LHCN-M2 (cell line): ENCODE measurements around the gene FADS1. TPM values are rescaled to one million over a fixed set of nuclear protein-coding genes. Genes with fewer than 3 reads are reported as not detected.

Experiments used
- DNase-seq: peaks from one replicate; pipeline ENCODE4 v3.0.0-alpha.2; 2012; ENCODE audit warnings: low read depth
- total RNA-seq: library from RNA; depleted of rRNA; stranded (reverse); fragments of >200 nt; gene quantifications from 2 replicates; pipeline ENCODE4 v1.2.3, GENCODE V29; 2014; rRNA removed

The FADS1 gene
- total RNA-seq, 1 experiment from 2014 or later, result 83.9 TPM

- no peak for DNase-seq
Observed at GRCh38 chr11:61762223-61762615, 54.6 kb downstream of the FADS1 start.

DNA sequence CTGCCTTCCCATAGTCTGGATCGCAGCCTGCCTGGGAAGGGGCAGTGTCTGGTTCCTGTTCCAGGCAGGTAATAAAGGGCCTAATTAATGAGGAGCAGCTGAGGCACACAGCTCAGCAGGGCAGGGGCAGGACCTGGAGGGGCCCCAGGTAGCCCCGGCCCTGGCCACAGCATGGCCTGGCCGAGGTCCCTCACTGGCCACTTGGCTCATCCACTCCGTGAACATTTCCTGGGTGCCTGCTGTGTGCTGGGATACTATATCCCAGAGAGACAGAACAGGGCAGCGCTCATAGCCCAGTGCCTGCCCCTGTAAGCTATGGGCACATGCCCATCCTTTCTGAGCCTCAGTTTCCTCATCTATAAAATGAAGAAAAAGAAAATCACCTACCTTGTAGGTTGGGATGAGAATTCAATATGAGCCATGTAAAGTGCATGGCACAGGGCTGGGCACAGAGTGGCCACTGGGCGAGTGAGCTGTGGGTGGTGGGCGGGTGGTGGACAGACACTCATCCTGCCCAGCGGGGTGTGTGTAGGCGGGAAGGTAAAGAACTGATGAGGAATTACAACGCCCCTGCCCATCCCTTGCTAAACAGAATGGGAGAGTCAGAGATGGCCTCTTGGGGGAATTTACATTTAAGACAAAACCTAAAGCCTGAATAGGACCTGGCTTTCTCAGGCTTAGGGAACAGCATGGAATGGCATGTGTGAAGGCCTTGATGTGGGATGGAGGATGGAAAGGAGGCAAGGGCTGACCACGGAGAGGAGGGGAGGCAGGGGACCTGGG lies 55.2 kb downstream of the FADS1 start:
- DNase-seq, result no peak

DNA sequence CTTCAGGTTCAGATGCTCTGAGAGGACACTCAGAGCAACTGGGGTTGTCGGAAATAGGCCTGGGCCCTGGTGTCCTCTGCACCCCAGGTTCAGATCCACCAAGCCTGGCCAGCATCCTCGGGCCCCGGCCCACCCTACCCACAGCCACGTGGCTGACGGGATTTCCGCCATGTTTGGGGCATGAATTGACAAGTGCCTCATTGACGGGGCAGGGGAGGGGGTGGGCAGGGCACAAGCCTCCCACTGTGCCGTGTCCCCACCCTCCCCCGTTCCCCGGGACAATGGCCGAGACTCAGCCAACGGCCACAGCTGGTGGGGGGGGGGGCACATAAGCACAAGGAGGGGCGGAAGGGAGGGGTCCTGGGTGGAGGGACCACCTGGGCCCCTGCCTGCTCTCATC lies 55.9 kb downstream of the FADS1 start:
- DNase-seq, result no peak

DNA sequence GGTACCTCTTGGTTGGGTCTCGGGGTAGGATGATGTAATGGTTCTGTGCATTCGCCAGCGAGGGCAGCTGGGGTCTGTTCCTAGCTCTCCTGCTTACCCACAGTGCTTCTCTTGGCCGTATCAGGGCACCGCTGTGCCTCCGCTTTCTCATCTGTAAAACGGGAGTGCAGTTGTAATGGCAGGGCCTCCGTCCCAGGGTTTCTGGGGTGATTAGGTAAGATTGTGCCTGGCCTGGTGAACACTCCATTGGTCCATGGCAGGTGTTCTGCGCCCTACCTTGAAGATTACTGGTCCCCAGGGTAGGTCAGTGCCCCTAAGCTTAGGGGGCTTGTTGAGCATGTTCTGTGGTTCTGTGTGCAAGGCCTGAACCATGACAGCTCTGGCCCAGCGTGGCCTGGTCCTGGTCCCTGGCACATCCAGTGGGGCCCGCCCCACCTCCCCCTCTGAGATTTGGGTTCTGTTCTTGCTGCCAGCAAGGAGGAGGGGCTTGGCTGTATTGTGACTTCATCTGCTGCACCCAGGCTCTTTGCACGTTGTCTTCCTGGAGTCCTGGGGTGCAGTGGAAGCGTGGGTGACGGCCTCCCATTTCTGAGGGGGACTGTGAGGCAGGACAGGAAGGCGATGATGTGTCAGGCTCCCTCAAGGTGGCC lies 59.5 kb downstream of the FADS1 start:
- no peak for DNase-seq

- DNase-seq, result peak; percentile 11
Observed at GRCh38 chr11:61756452-61757212, 60.2 kb downstream of the FADS1 start.

GRCh38 chr11:61756147-61756451 lies 60.7 kb downstream of the FADS1 start:
- DNase-seq, result no peak

DNA sequence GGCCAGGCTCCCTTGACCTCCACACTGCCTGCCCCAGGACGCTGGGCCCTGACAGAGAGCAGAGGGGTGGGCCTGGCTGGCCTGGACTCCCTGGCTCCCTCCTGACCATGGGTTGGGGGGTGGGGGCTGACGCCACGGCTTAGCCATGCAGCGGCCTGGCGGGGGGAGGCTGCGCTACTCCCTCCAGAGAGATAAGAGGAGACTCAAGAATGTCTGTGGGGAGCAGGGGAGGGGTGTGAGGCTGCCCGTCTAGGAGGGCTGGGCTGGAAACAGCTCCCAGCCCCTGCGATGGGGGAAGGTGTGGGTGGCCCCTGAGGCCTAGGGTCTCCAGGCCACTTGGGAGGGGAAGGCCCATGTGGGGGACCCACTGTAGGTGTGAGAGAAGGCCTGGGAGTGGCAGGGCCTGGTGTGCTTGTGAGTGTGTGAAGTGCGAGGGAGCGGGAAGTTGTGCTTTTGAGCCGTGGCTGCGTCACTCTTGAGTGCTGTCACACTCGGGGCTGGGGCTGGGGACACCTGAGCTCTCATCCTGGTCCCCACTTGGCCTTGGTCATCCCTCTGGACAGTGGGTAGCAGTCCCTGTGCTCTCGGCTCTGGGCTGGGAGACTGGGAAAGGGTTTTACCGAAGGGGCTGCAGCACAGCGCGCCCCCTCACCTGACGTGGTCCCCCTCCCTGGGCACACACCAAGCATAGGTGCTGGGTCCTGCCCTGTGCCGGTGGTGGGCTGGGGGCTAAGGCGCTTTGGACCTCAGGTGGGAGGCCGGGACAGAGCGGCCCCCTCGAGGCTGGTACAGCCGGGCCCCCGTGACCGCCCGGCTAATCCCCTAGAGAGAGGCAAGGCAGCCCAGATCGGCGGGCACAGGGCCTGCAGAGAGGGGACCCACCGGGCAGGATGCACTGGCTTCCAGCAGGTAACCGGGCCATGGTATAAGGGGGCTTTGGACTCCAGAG lies 62.0 kb downstream of the FADS1 start:
- DNase-seq, result no peak

GRCh38 chr11:61753672-61754071 lies 63.1 kb downstream of the FADS1 start:
- DNase-seq, result no peak

GRCh38 chr11:61752925-61753521 lies 63.8 kb downstream of the FADS1 start:
- no peak for DNase-seq

DNA sequence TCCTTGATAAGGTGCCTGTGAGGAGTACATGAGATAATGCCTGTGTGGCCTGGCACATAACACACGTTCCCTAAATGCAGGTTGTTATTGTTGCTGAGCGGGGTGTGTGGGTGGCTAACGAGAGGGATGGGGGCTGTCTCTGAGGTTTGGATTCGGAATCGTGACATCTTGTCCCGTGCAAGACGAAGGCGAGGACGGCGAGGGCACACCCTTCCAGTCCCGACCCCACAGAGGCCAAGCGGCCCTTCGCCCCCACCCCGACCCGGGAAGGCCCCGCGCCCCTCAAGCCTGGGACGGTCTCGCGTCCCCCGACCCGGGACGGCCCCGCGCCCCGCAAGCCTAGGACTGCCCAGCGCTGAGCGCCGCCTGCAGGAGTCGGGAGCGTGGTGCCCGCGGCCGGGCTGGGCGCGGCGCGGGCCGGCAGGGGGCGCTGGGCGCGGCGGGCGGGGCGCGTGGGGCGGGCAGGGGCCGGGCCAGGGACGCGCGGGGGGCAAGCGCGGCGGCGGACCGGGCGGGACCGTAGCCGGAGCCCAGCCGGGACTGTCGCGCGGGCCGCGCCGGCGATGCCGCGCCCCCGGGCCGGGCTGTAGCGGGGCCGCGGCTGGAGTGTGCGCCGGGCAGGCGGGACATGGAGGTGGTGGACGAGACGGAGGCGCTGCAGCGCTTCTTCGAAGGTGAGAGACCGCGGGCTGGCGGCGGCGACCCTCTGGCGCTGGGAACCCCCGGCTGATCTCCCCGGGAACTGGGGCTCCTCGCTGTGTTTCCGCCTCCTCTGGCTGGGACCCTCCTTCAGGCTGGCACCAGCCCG lies 64.5 kb downstream of the FADS1 start, which contains the start of gene MYRF:
TSS of gene MYRF (plus strand) at position 520 of the 808 bp plus-strand sequence. CDS start at position 629, 109 bp downstream.
- no peak for DNase-seq

DNA sequence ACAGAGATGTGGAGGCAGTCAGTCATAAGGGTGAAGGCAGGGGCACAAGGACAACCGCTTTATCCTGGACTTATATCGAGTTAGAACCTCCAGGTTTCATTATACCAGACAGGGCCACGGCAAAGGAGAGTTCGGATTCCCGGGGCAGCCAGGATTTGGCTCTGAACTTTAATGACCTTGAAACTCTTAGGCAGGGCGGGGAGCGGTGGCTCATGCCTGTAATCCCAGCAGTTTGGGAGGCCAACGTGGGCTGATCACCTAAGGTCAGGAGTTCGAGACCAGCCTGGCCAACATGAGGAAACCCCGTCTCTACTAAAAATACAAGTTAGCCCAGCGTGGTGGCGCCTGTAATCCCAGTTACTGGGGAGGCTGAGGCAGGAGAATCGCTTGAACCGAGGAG lies 65.4 kb downstream of the FADS1 start:
- no peak for DNase-seq

- no peak for DNase-seq
Observed at GRCh38 chr11:61750631-61751273, 66.1 kb downstream of the FADS1 start.

Other genes starting within 250 kb of the FADS1 start
- 1.6 and 2.0 TPM in 2 replicates for gene SYT7, start 235.9 kb downstream of the FADS1 start, total RNA-seq
- gene DAGLA, start 136.6 kb downstream of the FADS1 start, total RNA-seq, result 3.8 and 4.0 TPM in 2 replicates
- gene MYRF, start 64.4 kb downstream of the FADS1 start, total RNA-seq, result 0.17 and 0.26 TPM in 2 replicates
- 46.0 and 58.6 TPM in 2 replicates for gene TMEM258, start 24.4 kb downstream of the FADS1 start, total RNA-seq
- 121 and 129 TPM in 2 replicates for gene FEN1, start 24.1 kb downstream of the FADS1 start, total RNA-seq
- gene FADS2, start 11.3 kb upstream of the FADS1 start, total RNA-seq, result 37.1 and 45.5 TPM in 2 replicates
- gene FADS3, start 74.5 kb upstream of the FADS1 start, total RNA-seq, result 293 and 313 TPM in 2 replicates
- 2.4 and 4.8 TPM in 2 replicates for gene RAB3IL1, start 100.6 kb upstream of the FADS1 start, total RNA-seq
- 3.5 and 7.1 TPM in 2 replicates for gene BEST1, start 133.3 kb upstream of the FADS1 start, total RNA-seq
- gene FTH1, start 150.6 kb upstream of the FADS1 start, total RNA-seq, result 718 and 1,060 TPM in 2 replicates